Measurements from ENCODE around the gene MAPK4. TPM values are rescaled to one million over a fixed set of nuclear protein-coding genes. Genes with fewer than 3 reads are reported as not detected.

MAPK4 gene
- total RNA-seq, 6 donors from 2014 or later: 1.0 to 12.0 (median 6.7) TPM

DNA sequence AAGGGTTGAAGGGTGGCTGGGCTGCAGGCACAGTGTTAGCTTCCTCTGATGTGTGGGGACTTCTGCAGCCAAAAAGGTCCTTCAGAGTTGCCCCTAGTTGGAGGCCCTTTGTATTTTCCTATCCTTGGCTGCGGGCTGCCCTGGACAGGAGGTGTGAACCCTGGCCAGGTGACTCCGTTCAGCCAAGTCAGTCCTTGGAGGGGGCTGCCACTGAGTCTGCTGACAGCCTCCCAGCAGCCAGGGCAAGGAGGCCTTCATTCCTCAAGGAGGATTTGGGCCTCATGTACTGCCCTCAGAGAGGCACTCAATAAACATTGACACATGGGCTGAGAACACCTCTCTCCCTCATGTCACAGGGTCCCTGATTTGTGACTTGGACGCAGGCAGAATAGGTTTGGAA, 62.4 kb downstream of the MAPK4 start:
- DNase-seq: no peak
- ATAC-seq (ENCODE audit: low FRiP score in 2 of 2): no peak
- 60 to 86% methylated on average over 1 to 3 of the region's 3 CpGs for WGBS, 2 donors
- Histone ChIP-seq H3K4me1 (no peaks in the 10 kb centered on the region), H3K27ac (no peak overlapping the region), H3K36me3 (no peaks in the 10 kb centered on the region), H3K9me3 (no peaks in the 10 kb centered on the region), H3K27me3 (no peaks in the 10 kb centered on the region), H3K4me3 (no peak overlapping the region)
- TF ChIP-seq POLR2A (IDR thresholded peaks at IDR 0.05) (no peak), POLR2AphosphoS5 (IDR thresholded peaks at IDR 0.05) (no peak), EP300 (IDR thresholded peaks at IDR 0.05) (no peak)
- TF ChIP-seq, protein P1, sequence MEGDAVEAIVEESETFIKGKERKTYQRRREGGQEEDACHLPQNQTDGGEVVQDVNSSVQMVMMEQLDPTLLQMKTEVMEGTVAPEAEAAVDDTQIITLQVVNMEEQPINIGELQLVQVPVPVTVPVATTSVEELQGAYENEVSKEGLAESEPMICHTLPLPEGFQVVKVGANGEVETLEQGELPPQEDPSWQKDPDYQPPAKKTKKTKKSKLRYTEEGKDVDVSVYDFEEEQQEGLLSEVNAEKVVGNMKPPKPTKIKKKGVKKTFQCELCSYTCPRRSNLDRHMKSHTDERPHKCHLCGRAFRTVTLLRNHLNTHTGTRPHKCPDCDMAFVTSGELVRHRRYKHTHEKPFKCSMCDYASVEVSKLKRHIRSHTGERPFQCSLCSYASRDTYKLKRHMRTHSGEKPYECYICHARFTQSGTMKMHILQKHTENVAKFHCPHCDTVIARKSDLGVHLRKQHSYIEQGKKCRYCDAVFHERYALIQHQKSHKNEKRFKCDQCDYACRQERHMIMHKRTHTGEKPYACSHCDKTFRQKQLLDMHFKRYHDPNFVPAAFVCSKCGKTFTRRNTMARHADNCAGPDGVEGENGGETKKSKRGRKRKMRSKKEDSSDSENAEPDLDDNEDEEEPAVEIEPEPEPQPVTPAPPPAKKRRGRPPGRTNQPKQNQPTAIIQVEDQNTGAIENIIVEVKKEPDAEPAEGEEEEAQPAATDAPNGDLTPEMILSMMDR (IDR thresholded peaks at IDR 0.05): no peak

DNA sequence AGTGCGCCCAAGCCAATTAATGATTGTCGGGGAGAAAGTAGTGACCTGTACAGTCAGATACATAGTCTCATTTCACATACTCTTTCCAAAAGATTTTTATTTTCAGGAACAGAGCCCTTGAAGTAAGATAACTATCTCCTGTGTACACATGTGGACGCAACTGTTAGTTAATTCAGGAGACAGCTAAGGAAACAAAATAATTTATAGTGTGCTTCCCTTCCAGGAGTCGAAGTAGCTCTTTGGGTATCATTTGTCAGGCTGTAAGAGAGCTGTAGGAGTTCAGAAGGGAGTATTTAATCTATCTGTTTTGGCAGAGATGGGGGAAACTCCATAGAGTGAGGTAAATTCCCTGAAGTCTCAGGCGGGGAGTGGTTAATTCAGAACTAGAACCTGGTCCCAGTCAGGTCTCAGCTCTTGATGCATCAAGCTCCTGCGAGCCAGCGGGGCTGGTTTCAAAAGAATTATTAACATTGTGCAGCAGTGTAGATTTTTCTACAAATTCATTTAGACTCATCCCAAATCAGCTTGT, 63.0 kb downstream of the MAPK4 start:
- H3K27me3 ChIP-seq: no peaks in the 10 kb centered on the region
- 30 to 33% methylated on average over 7 of the region's 7 CpGs for WGBS, 2 donors
- H3K4me3 ChIP-seq: no peak overlapping the region
- no peaks in the 10 kb centered on the region for H3K9me3 ChIP-seq
- no peaks in the 10 kb centered on the region for H3K36me3 ChIP-seq
- no peaks in the 10 kb centered on the region for H3K4me1 ChIP-seq
- no peak for DNase-seq
- no peak for ATAC-seq (ENCODE audit: low FRiP score in 2 of 2)
- TF ChIP-seq EP300 (IDR thresholded peaks at IDR 0.05): no peak
- no peak overlapping the region for H3K27ac ChIP-seq

DNA sequence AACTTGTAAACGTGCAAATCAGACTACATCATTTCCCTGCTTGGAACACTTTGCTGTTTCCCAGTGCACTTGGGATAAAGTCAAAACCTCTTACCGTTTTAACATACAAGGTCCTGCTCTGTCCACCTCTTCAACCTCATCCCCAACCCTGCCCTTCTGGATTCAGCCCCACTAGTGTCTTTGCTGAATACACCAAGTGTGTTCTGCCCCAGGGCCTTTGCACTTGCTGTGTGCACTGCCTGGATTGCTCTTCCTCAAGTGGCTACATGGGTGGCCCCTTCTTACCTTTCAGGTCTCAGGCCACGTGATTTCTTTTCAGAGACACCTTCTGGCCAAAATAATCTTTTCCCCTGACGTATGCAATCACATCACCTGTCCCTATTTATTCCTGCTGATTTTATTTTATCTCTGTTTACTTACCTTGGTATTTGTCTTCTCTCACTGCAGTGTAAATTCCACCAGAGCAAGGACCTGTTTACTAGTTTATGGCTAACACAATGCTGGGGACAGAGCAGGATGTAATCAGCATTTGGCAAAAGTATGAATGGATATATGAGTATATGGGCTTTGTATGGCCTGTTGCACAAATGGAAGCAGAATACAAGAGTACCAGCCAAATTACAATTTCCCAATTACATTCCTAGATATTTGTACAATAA, 63.9 kb downstream of the MAPK4 start:
- TF ChIP-seq POLR2AphosphoS5 (IDR thresholded peaks at IDR 0.05): no peak
- no peak for TF ChIP-seq EP300 (IDR thresholded peaks at IDR 0.05)
- TF ChIP-seq, protein P1 (IDR thresholded peaks at IDR 0.05): no peak
- no peak for TF ChIP-seq POLR2A (IDR thresholded peaks at IDR 0.05)

DNA sequence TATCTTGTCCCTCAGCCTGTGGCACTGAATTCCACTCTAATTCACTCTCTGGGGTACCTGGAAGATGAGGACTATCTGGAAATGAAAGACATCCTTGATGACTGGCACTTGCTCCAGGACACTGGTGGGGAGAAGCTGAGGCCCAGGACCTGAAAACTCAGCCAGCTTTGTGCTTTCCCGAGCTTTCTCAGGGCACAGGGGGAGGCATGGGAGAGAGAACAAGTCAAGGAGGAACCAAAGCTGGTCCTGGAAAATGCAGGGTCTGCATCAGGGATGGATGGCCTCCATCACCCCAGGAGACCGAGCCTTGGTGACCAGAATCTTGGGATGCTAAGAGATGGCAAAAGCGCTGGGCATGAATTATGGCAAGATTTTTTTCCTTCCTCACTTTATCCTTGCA, 65.1 kb downstream of the MAPK4 start:
- no peak for TF ChIP-seq POLR2A (IDR thresholded peaks at IDR 0.05)
- TF ChIP-seq, protein P1 (IDR thresholded peaks at IDR 0.05): no peak
- no peak for TF ChIP-seq EP300 (IDR thresholded peaks at IDR 0.05)
- no peak for TF ChIP-seq POLR2AphosphoS5 (IDR thresholded peaks at IDR 0.05)
- WGBS, 2 donors: 84 to 96% methylated on average over 3 of the region's 3 CpGs

More for the DNA sequence above, 63.9 kb downstream of the MAPK4 start:
- no peak overlapping the region for H3K4me3 ChIP-seq
- 57 to 60% methylated on average over 4 of the region's 4 CpGs for WGBS, 2 donors
- DNase-seq (no peak), ATAC-seq (ENCODE audit: low FRiP score in 2 of 2) (no peak)
- no peaks in the 10 kb centered on the region for H3K9me3 ChIP-seq
- no peak overlapping the region for H3K27ac ChIP-seq
- no peaks in the 10 kb centered on the region for H3K4me1 ChIP-seq
- H3K27me3 ChIP-seq: no peaks in the 10 kb centered on the region
- H3K36me3 ChIP-seq: no peaks in the 10 kb centered on the region

DNA sequence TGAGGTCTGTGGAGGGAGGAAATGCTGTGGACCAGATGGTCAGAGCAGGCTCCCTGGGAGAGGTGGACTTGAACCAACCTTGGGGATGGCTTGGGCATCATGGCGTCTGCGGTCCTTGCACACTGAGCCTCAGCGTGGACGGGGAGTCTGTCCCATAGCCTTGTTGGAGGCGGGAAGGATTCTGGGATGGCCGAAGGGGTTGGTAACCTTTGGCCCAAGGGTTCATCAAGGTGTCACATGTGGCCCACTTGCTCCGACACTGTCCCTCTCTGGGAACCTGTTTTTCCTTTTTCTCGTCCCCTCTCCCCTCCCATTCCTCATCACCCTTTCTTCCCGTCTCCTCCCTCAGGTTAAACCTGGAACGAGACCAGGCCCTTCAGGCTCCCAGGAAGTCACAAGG, 66.4 kb downstream of the MAPK4 start:
- no peaks in the 10 kb centered on the region for H3K36me3 ChIP-seq
- H3K9me3 ChIP-seq: no peaks in the 10 kb centered on the region
- no peaks in the 10 kb centered on the region for H3K27me3 ChIP-seq
- no peaks in the 10 kb centered on the region for H3K4me1 ChIP-seq
- H3K27ac ChIP-seq: no peak overlapping the region
- H3K4me3 ChIP-seq: no peak overlapping the region
- no peak for TF ChIP-seq POLR2AphosphoS5 (IDR thresholded peaks at IDR 0.05)
- no peak for TF ChIP-seq POLR2A (IDR thresholded peaks at IDR 0.05)
- TF ChIP-seq EP300 (IDR thresholded peaks at IDR 0.05): no peak
- TF ChIP-seq, protein P1 (IDR thresholded peaks at IDR 0.05): no peak
- WGBS, 2 donors: 85 to 91% methylated on average over 10 of the region's 10 CpGs
- DNase-seq (peak in 1 of 2 donors; percentile 5), ATAC-seq (ENCODE audit: low FRiP score in 2 of 2) (no peak)

More for the DNA sequence above, 65.1 kb downstream of the MAPK4 start:
- H3K36me3 ChIP-seq: no peaks in the 10 kb centered on the region
- no peak overlapping the region for H3K4me3 ChIP-seq
- H3K4me1 ChIP-seq: no peaks in the 10 kb centered on the region
- H3K27me3 ChIP-seq: no peaks in the 10 kb centered on the region
- DNase-seq (no peak), ATAC-seq (ENCODE audit: low FRiP score in 2 of 2) (no peak)
- H3K9me3 ChIP-seq: no peaks in the 10 kb centered on the region
- H3K27ac ChIP-seq: no peak overlapping the region

Measured in upper lobe of left lung (tissue), 6 donors.